Heart right ventricle (tissue), 16 donors: ENCODE results near the gene SCD5. TPM values are rescaled to one million over a fixed set of nuclear protein-coding genes. Genes with fewer than 3 reads are reported as not detected.

Experiments used
- ATAC-seq, 8 donors: fragments of 200-7000 bp; cut with Tn5 transposase; one replicate each; pipeline ENCODE4 v1.9.1; 2020; ENCODE audit warnings: mild to moderate bottlenecking in 8 of 8, moderate library complexity in 8 of 8, moderate number of reproducible peaks in 1 of 8
- DNase-seq, 2 donors: peaks; one replicate each; pipeline ENCODE4 v3.0.0-alpha.2; 2020
- H3K27ac ChIP-seq, 10 donors: fragments of 200-600 bp; sonication (generic) in 2 of 10; one replicate each; pipeline versions ENCODE4 v1.5.0 to v1.8.0; 2020 to 2022; ENCODE audit warnings: mild to moderate bottlenecking in 3 of 10
- H3K27me3 ChIP-seq, 7 donors: fragments of 200-600 bp; one replicate each; pipeline ENCODE4 v1.8.0; 2021 to 2022; ENCODE audit warnings: mild to moderate bottlenecking in 2 of 7
- H3K36me3 ChIP-seq, 9 donors: fragments of 200-600 bp; sonication (generic) in 1 of 9; one replicate each; pipeline versions ENCODE4 v1.5.0 to v1.8.0; 2020 to 2022; ENCODE audit warnings: mild to moderate bottlenecking in 2 of 9
- H3K4me1 ChIP-seq, 9 donors: fragments of 200-600 bp; sonication (generic) in 1 of 9; one replicate each; pipeline versions ENCODE4 v1.5.0 to v1.8.0; 2020 to 2022; ENCODE audit warnings: mild to moderate bottlenecking in 4 of 9
- H3K4me3 ChIP-seq, 10 donors: fragments of 200-600 bp; sonication (generic) in 2 of 10; one replicate each; pipeline versions ENCODE4 v1.5.0 to v1.8.0; 2020 to 2022; ENCODE audit warnings: mild to moderate bottlenecking in 7 of 10, moderate library complexity in 2 of 10
- H3K9me3 ChIP-seq, 11 donors: fragments of 200-600 bp in 10 of 11; sonication (generic) in 2 of 11; one replicate each; pipeline versions ENCODE4 v1.5.0 to v1.8.0; 2013 to 2022; ENCODE audit warnings: mild to moderate bottlenecking in 2 of 11, control low read depth in 1 of 11, moderate library complexity in 1 of 11
- WGBS, 2 donors: extraction: QIAGEN DNeasy Blood & Tissue Kit; methylation state at CpG; one replicate each; pipeline ENCODE4 v1.1.7; 2013; ENCODE audit warnings: inconsistent platforms in 1 of 2; 5-methylcytosine and 5-hydroxymethylcytosine counted together
- intact Hi-C, 10 donors: fragments of 100-400 bp; cut with DNase I; formaldehyde crosslinking; loops; one replicate each; pipeline versions ENCODE4 v1.11.1 to v1.14.2; 2022
- polyA plus RNA-seq, 2 donors: library from polyadenylated mRNA; stranded (reverse); fragments of 200-250 nt; gene quantifications; one replicate each; pipeline ENCODE4 v1.2.3, GENCODE V29; 2013
- total RNA-seq, 10 donors: library from RNA; stranded (reverse); fragmentation: NEBNext Ultra II Directional in 3 of 10; extraction: Animal tissue kit (Norgen Biotek cat#: 25700) in 3 of 10; gene quantifications; one replicate each; pipeline versions ENCODE4 v1.2.1 to v1.2.4, GENCODE V29; 2021 to 2023
- TF ChIP-seq, protein P1 (sequence below), 9 donors: fragments of 200-600 bp; sonication (generic) in 2 of 9; IDR thresholded peaks; one replicate each; pipeline versions ENCODE4 v1.5.0 to v1.8.0; 2021 to 2022; ENCODE audit warnings: antibody characterized with exemption in 9 of 9, mild to moderate bottlenecking in 5 of 9, moderate library complexity in 1 of 9
- donor health status: Arrhythmogenic right ventricular cardiomyopathy.
- donor health status: ischemic (EF 13 %, LVEDD 7.1; RV severe dilation, severe dysfunction).
- donor health status: healthy with polysubstance abuse.
- donor health status: DM: no; HTN: yes; CAD: no.
- donor health status: DM: no; HTN: no; CAD: no.
- donor health status: ischemic (EF 25% LVEDD 6.9; RV normal size, moderate dysfunction).
- donor health status: ischemic (EF 25% LVEDD 5.7; RV mildly dilated, moderate dysfunction).
- donor health status: healthy.
- donor health status: DM: yes; HTN: yes; CAD: no.
- donor health status: Ischemic cardiomyopathy.
- donor health status: ischemic (EF 35%, LVEDD 5.7; RV mildly dilated, moderate dysfunction).
- donor health status: nonischemic (EF 11% LVEDD 7.7; RV severe dilation, severe dysfunction).
- donor health status: DM: yes; HTN: yes; CAD: no.
- donor health status: PGD.
- donor health status: ischemic (EF 29% LVEDD 5.4; RV normal size, mild dysfunction).
- donor health status: nonischemic (EF 23%, LVEDD 6.1; RV moderate dilation, normal function).

SCD5 gene
- total and polyA plus RNA-seq, 12 donors = 1.7 to 6.7 (median 3.1) TPM

DNA sequence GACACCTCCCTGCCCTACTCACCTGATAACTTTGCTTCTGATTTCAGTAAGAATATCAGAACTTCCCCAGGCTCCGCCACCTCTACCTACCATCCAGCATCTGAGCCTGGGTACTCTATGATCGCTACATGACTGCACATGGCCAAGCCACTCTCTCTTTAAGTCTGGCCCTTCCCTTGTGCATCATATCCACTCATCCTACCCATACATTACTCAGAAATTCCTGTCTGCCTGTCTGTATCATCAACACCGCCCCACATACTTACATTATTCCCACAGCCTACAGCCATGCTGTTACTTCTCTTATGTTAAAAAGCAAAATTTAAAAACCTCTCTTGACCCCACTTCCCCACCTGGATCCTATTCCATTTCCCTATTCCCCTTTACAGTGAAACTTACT lies 84.7 kb downstream of the SCD5 start:
- Histone ChIP-seq H3K4me3 (no peak overlapping the region), H3K9me3 (no peaks in the 10 kb centered on the region), H3K4me1 (peaks cover 0 to 26% (median 0%) of the 10 kb centered on the region in 9 donors), H3K27ac (no peak overlapping the region), H3K36me3 (no peaks in the 10 kb centered on the region), H3K27me3 (no peaks in the 10 kb centered on the region)
- ATAC-seq = no peak
- 96 to 98% methylated on average over 3 of the region's 3 CpGs for WGBS, 2 donors
- TF ChIP-seq, protein P1, sequence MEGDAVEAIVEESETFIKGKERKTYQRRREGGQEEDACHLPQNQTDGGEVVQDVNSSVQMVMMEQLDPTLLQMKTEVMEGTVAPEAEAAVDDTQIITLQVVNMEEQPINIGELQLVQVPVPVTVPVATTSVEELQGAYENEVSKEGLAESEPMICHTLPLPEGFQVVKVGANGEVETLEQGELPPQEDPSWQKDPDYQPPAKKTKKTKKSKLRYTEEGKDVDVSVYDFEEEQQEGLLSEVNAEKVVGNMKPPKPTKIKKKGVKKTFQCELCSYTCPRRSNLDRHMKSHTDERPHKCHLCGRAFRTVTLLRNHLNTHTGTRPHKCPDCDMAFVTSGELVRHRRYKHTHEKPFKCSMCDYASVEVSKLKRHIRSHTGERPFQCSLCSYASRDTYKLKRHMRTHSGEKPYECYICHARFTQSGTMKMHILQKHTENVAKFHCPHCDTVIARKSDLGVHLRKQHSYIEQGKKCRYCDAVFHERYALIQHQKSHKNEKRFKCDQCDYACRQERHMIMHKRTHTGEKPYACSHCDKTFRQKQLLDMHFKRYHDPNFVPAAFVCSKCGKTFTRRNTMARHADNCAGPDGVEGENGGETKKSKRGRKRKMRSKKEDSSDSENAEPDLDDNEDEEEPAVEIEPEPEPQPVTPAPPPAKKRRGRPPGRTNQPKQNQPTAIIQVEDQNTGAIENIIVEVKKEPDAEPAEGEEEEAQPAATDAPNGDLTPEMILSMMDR (IDR thresholded peaks at IDR 0.05) = no peak
- intact Hi-C loops = no loop called here
- DNase-seq = no peak

GRCh38 chr4:82712561-82712960 lies 86.0 kb downstream of the SCD5 start:
- no peak for ATAC-seq
- intact Hi-C loops = no loop called here
- Histone ChIP-seq H3K27ac (no peak overlapping the region), H3K4me1 (peaks cover 0 to 17% (median 0%) of the 10 kb centered on the region in 9 donors), H3K27me3 (no peaks in the 10 kb centered on the region), H3K9me3 (no peaks in the 10 kb centered on the region), H3K36me3 (no peaks in the 10 kb centered on the region), H3K4me3 (no peak overlapping the region)
- no peak for DNase-seq
- TF ChIP-seq, protein P1 (IDR thresholded peaks at IDR 0.05) = no peak
- 92 to 97% methylated on average over 5 of the region's 5 CpGs for WGBS, 2 donors

- 83 to 93% methylated on average over 7 of the region's 7 CpGs for WGBS, 2 donors
- TF ChIP-seq, protein P1 (IDR thresholded peaks at IDR 0.05) = no peak
- ATAC-seq (no peak), DNase-seq (no peak)
- Histone ChIP-seq H3K36me3 (no peaks in the 10 kb centered on the region), H3K27ac (no peak overlapping the region), H3K27me3 (no peaks in the 10 kb centered on the region), H3K4me3 (no peak overlapping the region), H3K4me1 (peaks cover 0 to 23% (median 0%) of the 10 kb centered on the region in 9 donors), H3K9me3 (no peaks in the 10 kb centered on the region)
- intact Hi-C loops = no loop called here
Observed at GRCh38 chr4:82711158-82711785, 87.3 kb downstream of the SCD5 start.

DNA sequence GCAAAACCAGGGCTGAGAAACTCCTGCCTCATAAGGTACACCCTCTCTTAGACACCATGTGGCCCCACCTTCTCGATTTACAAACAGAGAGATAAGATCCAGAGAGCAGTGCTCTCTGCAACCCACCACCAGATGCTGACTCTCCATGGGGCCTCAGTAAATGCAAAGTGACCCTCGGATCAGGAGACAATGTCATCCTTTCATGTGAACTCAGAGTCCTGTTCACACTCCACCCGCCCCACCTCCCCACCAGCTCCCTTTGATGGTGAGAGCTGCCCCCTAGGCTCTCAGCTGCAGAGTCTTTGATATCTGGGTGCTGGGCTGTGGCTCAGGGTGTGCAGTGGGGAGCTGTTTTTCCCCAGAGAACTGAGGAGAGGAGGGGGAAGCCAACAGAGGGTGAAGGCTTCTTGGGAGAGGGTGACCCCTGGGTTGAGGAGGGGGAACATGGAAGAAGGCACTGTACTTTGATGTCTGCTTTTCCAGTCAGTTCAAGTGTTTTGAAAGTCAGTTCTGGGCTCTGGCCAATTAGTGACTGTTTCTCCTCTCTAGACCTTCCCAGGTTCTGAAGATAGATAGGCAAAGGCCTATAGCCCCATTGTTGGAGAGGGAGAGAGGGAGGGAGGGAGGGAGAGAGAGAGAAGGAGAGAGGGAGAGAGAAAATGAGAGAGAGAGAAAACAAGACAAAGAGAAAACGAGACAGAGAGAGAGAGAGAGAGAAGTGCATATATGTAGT lies 88.2 kb downstream of the SCD5 start:
- Histone ChIP-seq H3K27ac (no peak overlapping the region), H3K4me1 (peaks cover 0 to 19% (median 0%) of the 10 kb centered on the region in 9 donors), H3K9me3 (no peaks in the 10 kb centered on the region), H3K27me3 (no peaks in the 10 kb centered on the region), H3K4me3 (no peak overlapping the region), H3K36me3 (no peaks in the 10 kb centered on the region)
- TF ChIP-seq, protein P1 (IDR thresholded peaks at IDR 0.05) = no peak
- ATAC-seq = no peak
- no peak for DNase-seq
- intact Hi-C loops = no loop called here
- WGBS, 2 donors = 54 to 61% methylated on average over 4 of the region's 4 CpGs
